ENCODE results near the gene FLVCR1.

DNA sequence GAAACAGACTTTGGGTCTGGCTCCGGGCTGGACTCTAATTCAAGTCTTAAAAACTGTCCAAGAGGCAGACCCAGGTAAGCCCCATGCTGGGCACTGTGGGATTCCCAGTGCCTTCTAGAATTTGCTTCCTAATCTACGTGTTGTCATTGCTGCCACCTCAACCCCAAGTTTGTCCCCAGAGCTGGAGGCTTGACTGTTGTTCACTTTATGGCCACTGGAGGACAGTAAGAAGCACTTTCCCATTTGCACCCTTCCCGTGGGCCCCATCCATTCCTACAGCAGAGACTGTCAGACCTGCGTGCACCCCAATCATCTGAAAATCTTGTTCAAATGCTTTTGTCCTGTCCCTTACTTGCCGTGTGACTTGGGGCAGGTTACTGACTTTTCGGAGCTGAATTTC, 62.8 kb downstream of the FLVCR1 start:
- TF ChIP-seq, protein P1, sequence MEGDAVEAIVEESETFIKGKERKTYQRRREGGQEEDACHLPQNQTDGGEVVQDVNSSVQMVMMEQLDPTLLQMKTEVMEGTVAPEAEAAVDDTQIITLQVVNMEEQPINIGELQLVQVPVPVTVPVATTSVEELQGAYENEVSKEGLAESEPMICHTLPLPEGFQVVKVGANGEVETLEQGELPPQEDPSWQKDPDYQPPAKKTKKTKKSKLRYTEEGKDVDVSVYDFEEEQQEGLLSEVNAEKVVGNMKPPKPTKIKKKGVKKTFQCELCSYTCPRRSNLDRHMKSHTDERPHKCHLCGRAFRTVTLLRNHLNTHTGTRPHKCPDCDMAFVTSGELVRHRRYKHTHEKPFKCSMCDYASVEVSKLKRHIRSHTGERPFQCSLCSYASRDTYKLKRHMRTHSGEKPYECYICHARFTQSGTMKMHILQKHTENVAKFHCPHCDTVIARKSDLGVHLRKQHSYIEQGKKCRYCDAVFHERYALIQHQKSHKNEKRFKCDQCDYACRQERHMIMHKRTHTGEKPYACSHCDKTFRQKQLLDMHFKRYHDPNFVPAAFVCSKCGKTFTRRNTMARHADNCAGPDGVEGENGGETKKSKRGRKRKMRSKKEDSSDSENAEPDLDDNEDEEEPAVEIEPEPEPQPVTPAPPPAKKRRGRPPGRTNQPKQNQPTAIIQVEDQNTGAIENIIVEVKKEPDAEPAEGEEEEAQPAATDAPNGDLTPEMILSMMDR (IDR thresholded peaks at IDR 0.05) = peak; percentile 45
- TF ChIP-seq ZFX (IDR thresholded peaks at IDR 0.05; ENCODE audit: borderline replicate concordance) = no peak

Measured in 22Rv1 (cell line).